ENCODE data around the gene UGT3A1.

The UGT3A1 gene

GRCh38 chr5:35903631-35904203, 87.5 kb downstream of the UGT3A1 start:
- ATAC-seq, result no peak

DNA sequence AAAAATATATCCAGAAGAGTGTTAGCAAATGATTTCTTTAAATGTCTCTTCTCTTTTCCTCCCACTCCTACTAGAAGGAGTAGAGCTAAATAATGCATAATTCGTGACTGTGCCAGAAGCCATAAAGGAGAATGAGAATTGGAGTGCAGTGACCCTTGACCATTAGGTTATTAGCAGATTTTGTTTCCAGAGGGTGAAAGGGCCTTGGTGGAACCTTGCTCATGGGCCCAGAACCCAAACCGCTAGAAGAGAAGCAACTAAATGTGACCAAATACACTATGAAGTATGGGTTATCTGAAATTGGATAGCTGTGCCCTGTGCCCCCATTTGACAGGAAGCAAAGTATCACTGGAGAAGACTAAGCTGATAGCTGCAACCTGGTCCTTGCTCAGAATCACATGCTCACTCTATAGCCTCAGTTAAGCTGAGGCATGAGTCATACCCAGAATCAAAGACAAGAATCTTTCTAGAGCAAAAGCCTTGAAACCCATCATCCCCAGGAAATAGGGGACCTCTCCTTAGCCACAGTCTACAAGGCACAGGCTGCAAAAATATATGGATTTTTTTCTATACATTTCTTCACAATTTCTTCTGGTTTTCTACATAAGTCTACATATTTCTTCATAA, 89.0 kb downstream of the UGT3A1 start:
- ATAC-seq, result peak; percentile 61 to 63
